ENCODE data around the gene TUBG2.

The TUBG2 gene

DNA sequence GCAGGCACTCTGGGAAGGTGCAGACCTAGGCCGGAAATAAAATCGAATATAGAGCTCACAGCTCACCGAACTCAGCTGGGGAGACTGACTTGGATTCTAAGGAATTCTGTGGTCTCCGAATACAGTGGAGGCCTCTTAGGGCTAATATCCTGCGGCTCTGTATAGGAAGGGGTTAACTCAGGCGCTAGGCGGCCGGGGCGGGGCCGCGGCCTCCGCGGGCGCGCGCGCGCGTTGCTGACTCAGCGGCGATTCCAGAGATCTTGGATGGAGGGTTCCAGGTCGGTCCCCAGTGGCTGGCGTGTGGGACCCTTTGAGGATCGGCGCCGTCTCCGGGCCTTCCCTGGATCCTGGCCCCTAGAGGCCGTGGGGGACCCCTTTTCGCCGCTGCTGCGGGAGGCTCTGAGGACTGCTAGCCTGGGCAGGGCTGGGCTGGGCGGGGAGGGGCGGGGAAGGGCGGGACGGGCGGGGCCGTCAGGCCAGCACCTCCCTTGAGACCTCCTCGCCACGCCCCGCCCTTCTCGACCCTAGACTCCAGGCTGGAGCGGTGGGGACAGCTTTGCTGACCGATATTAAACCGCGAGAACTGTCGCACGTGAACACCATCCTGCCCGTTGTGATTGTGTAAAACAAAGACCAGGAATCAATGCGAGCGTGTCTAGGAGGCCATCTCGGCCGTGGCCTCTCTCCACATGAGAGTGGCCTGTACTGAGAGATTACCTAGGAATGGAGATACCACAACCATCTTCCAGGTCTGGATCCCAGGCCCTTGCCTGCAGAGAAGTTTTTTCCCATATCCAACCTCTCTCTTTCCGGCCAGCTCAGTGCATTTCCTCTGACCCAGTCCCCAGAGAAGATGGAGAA, 19.1 kb downstream of the TUBG2 start:
- peak; percentile 68 for DNase-seq

DNA sequence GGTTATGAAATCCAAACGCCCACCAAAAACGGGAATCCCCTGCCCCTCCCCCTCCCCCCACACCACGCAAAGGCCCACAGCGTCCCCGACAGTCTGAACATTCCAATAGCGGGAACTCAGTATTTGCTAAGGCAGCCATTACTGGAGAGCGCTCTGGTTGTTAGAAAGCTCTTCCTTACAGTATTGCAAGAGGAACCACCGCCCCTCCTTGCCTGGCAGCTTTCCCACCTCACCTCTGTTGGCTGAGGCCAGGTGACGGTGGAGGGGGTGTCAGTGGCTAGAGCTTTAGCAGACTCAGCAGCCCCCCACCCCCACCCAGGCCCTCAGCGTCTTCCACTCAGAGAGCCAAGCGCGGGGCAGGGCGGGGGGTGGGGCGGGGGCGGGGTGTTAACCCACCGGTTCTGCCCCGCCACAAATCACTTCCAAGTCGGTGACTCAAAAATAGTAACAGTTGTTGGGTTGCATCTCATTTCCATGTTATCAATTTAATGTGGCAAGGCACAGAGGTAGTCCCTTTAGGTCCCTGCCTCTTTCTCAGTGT, 19.9 kb downstream of the TUBG2 start:
- peak; percentile 25 for DNase-seq

DNA sequence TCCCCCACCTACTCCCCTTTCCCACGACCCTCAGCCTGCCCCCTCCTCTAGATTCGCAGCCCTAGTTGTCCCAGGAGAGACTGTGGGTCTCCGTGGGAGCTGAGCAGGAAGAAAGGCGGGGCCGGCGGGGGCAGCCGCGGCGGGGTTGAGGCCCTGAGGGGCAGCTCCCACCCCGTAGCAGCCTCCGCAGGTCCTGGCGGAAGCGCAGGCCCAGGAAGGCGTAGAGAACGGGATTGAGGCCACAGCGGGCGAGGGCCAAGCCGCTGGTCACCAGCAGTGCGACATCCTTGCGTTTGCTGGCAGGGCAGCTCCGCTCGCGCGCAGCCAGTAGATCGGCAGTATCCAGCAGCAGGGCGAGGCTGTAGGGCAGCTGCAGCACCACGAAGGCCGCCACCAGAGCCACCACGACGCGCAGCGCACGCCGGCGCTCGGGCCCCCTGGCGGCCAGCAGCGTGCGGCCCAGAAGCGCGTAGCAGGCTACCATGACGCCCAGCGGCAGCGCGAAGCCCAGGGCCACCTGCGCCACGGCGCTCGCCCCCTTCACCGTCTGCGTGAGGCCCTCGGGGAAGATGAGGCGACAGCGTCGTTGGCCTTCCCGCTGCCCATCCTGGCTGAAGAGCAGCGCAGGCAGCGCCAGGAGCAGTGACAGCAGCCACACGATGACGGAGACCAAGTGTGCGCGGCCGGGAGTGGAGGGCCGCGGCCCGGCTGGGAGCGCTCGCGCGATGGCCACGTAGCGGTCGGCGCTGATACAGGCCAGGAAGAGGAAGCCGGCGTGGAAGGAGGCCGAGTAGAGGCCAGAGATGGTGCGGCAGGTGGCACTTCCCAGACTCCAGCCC, 20.6 kb downstream of the TUBG2 start:
- DNase-seq, result peak; percentile 74

DNA sequence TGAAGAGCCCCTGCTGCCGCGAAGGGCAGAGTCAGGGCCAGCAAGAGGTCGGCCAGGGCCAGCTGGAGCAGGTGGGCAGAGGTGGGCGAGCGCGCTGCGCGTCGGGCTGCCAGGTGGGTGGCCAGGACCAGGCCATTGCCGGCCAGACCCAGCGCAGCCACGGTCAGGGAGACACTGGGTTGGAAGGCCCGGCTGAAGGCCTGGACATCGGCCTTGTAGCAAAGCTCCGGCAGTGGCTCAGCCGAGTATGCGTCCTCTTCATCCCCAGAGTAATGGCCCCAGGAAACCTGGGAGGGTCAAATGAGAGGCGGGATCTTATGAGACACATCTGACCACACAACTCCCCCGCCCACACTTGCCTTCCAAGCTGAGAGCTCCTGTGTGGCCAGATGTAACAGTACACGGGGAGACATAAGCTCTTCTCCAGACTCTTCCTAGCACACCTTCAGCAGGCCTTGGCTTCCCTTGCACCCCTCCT, 21.3 kb downstream of the TUBG2 start:
- DNase-seq, result no peak

DNA sequence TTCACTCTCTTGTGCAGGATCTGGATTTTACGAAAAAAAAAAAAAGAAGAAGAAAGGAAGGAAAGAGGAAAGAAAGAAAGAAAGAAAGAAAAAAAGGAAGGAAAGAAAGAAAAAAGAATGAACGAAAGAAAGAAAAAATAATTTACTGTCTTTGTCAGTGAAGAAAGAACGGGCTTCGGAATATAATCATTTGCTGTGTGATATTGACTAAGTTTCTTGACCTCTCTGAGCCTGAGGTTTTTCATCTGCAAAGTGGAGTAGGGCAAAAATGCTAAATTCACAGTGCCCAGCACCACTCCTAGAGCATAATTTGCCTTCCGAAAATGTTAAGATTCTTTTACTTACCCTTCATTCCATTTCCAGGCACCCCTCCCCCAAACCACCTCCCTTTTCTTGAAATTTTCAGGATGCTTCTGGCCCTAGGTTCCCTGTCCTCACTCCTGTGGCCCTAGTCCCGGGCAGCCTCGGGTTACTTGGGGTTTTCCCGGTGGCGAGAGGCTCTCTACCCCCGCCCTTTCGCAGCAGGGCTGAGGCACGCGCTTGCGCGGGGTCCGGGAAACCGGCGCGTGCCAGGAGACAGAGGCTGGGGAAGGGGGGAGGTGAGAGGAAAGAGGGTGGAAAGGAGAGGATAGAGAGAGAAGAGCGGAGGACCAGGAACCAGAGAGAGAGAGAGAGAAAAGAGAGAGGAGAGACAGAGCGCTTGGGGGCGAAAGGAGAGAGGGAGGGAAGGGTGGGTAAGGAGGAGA, 23.1 kb downstream of the TUBG2 start, which contains the start of gene CNTNAP1:
TSS of gene CNTNAP1 (plus strand) at position 556 of the 746 bp plus-strand sequence. CDS start 299 bp downstream, outside the sequence.
- no peak for DNase-seq

DNA sequence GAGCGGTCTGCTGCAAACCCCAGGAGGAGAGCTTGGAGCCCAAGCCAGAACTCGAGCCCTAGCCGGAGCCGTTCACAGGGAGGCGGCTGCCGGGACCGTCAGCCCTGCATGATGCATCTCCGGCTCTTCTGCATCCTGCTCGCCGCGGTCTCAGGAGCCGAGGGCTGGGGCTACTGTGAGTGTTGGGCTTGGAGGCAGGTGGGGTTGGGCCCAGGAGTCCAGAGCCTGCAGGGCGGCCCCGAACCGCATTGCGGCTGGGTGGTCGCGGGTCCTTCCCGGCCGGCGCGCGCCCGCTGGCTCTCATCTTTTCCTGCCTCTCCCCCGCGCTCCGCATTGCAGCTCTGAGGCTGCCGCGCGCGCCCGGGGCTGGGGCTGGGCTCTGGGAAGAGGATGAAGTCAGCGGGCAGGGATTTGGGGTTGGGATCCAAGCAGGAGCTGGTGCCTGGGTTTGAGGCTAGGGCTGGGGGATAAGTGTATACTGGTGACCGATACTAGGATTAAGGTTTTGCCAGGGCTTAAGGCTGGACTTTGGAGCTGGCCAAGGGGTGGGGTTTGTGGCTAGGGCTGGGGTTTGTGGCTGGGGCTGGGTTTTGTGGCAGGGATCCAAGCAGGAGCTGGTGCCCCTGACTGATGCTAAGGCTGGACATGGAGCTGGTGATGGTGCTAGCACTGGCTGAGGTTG, 23.8 kb downstream of the TUBG2 start:
- peak; percentile 36 for DNase-seq

DNA sequence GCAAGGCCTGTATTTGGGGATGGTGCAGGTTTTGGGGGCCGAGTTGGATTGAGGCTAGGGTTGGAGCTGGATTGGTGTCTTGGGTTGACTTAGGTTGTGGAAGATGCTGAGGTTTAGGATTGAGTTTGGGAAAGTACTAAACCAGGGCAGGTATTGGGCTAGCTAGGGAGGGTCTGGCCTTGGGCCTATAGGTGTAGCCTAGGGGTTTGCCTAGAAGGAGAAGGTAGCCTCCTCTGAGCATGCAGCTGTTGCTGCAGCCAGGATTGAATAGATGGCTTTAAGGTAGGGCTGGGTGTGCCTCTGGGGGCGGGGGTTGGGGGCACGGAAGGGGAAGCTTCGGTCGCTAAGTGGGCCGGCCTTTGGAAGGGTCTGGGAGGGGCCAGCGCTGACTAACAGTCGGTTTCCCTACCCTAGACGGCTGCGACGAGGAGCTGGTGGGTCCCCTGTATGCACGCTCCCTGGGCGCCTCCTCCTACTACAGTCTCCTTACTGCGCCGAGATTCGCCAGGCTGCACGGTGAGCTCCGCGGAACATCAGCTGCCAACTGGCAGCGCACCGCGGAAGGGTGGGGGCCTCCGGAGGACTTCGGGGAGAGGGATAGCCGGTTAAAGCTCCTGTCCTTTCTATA, 24.4 kb downstream of the TUBG2 start:
- no peak for DNase-seq

DNA sequence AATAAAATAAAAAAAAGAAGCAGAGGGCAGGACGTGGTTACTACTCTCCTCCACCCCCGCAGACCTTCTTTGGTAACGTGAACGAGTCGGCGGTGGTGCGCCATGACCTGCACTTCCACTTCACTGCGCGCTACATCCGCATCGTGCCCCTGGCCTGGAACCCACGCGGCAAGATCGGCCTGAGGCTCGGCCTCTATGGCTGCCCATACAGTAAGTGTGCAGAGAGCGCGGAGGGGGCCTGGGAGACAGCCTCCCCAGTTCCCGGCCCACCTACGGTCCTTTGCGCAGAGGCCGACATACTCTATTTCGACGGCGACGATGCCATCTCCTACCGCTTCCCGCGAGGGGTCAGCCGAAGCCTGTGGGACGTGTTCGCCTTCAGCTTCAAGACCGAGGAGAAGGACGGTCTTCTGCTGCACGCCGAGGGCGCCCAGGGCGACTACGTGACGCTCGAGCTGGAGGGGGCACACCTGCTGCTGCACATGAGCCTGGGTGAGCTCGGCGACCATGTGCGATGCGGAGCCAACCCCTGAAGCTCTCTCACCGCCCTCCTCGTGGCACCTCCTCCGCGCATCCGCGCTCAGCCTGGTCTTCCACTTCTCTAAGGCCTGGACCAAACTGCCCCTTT, 26.0 kb downstream of the TUBG2 start:
- DNase-seq, result no peak

DNA sequence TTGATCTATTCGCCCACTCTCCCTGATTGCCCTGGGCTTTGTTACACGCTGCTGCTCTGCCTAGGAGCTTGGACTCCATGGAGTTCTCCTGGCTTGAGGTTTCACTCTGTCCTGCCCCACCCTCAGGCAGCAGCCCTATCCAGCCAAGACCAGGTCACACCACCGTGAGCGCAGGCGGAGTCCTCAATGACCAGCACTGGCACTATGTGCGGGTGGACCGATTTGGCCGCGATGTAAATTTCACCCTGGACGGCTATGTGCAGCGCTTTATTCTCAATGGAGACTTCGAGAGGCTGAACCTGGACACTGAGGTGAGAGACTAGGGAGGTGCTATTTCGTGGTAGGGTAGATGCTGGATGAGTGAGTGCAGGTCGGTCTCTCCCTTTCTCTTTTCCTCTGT, 26.7 kb downstream of the TUBG2 start:
- no peak for DNase-seq

DNA sequence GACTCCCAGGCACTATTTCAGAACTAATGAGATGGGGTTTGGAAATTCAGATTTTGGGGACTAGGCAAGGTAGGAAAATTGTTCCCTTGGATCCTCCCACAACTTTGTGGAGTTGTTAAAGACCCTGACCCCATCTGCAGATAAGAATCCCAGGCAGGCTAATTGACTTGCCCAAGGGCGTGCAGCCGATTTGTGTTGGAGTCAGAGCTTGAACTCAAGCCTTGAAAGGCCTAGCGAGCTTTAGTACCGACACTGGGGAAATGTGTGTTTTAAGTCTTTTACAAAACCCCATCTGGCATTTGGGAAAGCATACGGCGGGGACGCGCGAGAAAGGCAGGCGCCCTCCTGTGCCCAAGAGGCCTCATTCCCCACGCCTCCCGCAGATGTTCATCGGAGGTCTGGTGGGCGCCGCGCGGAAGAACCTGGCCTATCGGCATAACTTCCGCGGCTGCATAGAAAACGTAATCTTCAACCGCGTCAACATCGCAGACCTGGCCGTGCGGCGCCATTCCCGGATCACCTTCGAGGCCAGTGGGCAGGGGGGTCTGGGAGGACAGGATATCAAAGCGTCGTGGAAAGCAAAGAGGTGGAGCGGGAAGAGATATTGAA, 27.5 kb downstream of the TUBG2 start:
- no peak for DNase-seq

DNA sequence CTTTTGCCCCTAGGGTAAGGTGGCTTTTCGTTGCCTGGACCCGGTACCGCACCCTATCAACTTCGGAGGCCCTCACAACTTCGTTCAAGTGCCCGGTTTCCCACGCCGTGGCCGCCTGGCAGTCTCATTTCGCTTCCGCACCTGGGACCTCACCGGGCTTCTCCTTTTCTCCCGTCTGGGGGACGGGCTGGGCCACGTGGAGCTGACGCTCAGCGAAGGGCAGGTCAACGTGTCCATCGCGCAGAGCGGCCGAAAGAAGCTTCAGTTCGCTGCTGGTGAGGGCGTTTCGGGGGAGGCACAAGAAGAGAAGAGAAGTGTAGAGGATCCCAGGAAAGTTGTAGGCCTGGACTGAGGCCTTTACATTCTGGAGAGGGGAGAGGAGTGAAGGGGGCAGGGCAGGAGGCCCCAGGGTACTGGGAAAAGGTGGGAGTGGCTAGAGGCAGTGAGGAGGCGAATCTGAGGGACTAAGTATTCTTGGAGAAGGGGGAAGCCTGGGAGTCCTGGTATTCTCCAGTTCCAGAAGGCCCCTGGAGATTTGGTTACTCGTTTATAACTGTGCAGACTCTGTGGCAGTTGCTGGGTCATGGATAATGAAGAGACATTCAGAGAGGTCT, 28.7 kb downstream of the TUBG2 start:
- no peak for DNase-seq

DNA sequence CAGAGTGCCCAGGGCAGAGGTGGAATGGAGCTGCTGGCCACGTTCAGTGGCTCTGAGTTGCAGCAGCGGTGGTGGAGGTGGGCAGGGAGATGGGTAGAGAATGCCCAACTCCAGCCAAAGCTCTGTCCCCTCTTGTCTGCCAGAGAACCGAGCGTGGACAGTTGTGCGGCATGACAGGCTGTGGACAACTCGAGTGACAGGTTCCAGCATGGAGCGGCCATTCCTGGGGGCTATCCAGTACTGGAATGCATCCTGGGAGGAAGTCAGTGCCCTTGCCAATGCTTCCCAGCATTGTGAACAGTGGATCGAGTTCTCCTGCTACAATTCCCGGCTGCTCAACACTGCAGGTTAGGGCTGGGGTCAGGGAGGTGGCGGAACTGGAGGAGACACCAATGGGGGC, 31.5 kb downstream of the TUBG2 start:
- DNase-seq, result no peak

DNA sequence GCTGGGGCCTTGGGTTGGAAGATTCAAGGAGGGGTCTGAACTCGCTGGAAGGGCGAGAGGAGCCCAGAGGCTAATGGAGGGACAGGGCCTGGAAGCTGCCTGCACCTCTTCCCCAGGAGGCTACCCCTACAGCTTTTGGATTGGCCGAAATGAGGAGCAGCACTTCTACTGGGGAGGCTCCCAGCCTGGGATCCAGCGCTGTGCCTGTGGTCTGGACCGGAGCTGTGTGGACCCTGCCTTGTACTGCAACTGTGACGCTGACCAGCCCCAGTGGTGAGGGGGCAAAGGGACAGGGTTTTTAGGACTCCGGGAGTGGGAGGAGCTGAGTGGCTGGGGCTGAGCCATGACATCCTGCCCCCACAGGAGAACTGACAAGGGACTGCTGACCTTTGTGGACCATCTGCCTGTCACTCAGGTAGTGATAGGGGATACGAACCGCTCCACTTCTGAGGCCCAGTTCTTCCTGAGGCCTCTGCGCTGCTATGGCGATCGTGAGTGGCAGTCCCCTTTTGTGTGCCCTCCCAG, 32.0 kb downstream of the TUBG2 start:
- DNase-seq, result no peak

DNA sequence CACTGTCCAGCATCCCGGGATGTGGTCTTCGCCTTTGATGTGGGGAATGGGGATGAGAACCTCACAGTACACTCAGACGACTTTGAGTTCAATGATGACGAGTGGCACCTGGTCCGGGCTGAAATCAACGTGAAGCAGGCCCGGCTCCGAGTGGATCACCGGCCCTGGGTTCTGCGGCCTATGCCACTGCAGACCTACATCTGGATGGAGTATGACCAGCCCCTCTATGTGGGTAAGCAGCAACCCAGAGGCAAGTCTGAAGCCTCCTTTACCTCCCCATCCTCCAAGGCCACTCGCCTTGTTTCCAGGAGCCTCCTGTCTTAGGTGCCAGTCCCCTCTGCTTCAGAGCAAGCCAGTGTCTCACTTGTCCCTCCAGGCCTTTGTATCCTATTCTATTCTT, 33.4 kb downstream of the TUBG2 start:
- DNase-seq, result no peak

DNA sequence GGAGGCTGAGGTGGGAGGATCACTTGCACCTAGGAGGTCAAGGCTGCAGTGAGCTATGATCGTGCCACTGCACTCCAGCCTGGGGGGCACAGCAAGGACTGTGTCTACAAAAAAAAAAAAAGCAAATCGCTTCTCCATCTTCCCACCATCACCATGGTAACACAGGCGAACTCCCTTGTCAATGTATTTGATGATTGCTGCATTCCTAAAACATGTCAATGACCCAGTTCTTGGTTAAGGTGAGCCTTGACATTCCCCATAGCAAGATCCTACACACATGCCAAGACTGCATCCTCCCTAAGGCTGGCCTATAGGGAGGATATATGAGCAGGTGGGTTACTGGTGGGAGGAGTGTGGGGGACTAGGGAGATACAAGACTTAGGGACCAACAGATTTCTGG, 35.4 kb downstream of the TUBG2 start:
- no peak for DNase-seq

DNA sequence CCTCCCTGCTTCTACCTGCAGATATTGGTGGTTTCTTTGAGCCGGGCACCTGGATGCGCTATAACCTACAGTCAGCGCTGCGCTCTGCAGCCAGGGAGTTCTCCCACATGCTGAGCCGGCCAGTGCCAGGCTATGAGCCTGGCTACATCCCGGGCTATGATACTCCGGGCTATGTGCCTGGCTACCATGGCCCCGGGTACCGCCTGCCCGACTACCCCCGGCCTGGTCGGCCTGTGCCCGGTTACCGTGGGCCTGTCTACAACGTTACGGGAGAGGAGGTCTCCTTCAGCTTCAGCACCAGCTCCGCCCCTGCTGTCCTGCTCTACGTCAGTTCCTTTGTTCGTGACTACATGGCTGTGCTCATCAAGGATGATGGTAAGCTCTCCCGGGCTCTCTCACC, 36.4 kb downstream of the TUBG2 start:
- DNase-seq, result no peak

DNA sequence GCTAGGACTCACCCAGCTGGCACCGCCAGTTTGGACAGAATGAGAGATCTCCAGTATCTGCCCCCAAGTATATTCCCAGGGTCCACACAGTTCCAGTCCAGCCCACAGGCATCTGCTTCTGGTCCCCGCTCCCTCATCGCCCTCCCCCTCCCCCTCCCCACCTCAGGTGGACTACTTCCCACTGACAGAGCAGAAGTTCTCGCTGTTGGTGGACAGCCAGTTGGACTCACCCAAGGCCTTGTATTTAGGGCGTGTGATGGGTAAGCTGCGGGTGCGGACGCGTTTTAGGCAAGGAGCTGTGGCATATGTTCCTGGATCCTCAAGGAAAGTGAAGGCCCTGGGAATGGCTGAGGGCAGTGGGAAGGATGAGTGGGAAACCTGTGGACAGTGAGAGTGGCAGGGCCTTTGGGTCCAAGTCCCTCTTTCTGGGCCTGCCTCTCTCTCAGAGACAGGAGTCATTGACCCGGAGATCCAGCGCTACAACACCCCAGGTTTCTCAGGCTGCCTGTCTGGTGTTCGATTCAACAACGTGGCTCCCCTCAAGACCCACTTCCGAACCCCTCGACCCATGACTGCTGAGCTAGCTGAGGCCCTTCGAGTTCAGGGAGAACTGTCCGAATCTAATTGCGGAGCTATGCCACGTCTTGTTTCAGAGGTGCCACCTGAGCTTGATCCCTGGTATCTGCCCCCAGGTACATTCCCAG, 38.2 kb downstream of the TUBG2 start:
- no peak for DNase-seq

DNA sequence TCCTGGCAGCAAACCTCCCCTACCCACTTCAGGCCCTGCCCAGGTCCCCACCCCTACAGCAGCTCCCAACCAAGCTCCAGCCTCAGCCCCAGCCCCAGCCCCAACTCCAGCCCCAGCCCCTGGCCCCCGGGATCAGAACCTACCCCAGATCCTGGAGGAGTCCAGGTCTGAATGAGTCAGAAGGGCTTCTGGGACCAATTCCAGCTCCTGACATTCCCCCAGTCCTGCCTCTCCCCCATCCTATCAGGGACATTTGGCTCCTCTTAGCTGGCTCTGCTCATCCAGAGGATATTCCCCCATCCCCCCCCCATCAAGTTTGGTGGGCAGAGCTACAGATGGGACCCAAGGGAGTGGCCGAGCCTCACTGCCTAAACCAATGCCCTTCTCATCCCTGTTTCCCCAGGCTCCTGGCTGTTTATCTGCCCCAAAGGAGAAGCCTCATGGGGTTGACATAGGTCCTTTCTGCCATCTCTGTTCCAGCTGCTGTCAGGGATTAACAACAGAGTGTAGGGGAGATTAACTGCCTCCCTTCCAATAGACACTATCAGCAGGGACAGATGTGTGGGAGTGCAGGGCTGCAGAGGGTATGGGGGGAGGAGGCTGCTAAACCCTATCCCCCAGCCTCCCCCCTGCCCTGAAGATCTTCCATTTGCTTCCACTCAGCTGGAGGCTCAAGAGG, 39.8 kb downstream of the TUBG2 start:
- DNase-seq, result no peak

DNA sequence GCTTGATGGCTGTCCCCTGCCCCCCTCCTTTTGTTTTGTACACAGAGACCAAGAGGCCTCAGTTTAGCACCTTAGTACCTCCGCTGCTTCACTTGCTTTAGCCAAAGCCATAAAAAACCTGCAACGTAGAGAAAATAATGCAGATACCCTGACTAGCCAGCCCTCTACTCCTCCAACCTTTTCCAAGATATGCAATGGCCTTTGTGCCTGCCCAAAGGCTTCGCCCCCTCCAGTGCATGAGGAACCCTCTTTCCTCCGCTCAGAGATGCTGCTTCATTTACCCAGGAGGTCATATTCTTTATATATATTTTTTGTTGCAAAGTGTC, 40.3 kb downstream of the TUBG2 start:
- no peak for DNase-seq
